NT2/D1 (cell line): ENCODE results near the gene TRPV5.

ENCODE experiments used
- DNase-seq: peaks from one replicate; pipeline ENCODE4 v3.0.0-alpha.2; 2011; ENCODE audit warnings: low read depth, low spot score
- H3K27me3 ChIP-seq: 2 replicates; pipeline ENCODE4 v1.6.0; 2011; ENCODE audit warnings: mild to moderate bottlenecking; ENCODE audit not compliant: insufficient read length, insufficient read depth
- H3K36me3 ChIP-seq: 2 replicates; pipeline ENCODE4 v1.6.1; 2011; ENCODE audit warnings: mild to moderate bottlenecking, low read length, mixed read lengths; ENCODE audit not compliant: insufficient read depth, insufficient read length
- H3K4me1 ChIP-seq: 2 replicates; pipeline ENCODE4 v1.5.1; 2011; ENCODE audit not compliant: insufficient read depth, insufficient read length
- H3K4me3 ChIP-seq: 2 replicates; pipeline ENCODE4 v1.5.1; 2011; ENCODE audit warnings: low read depth; ENCODE audit not compliant: insufficient read length
- H3K9ac ChIP-seq: 2 replicates; pipeline ENCODE4 v1.6.0; 2011; ENCODE audit warnings: low read depth; ENCODE audit not compliant: insufficient read length
- H3K9me3 ChIP-seq: 2 replicates; pipeline ENCODE4 v1.5.1; 2011; ENCODE audit warnings: mild to moderate bottlenecking, low read length; ENCODE audit not compliant: insufficient read depth
- SUZ12 ChIP-seq: IDR thresholded peaks from 2 replicates; pipeline ENCODE4 v1.6.1; 2011; ENCODE audit not compliant: insufficient read length, insufficient read depth; ENCODE audit errors: extremely low read depth
- YY1 ChIP-seq: IDR thresholded peaks from 2 replicates; pipeline ENCODE4 v1.6.1; 2011; ENCODE audit not compliant: insufficient read length, insufficient read depth
- ZNF274 ChIP-seq: IDR thresholded peaks from 2 replicates; pipeline ENCODE4 v1.6.1; 2011; ENCODE audit warnings: mild to moderate bottlenecking, low read depth, low read length

TRPV5 gene

GRCh38 chr7:142863891-142864685 is 69.5 kb downstream of the TRPV5 start:
- Histone ChIP-seq H3K4me1 (peaks cover 9% of the 10 kb centered on the region), H3K27me3 (no peaks in the 10 kb centered on the region), H3K9ac (no peak overlapping the region), H3K9me3 (no peaks in the 10 kb centered on the region), H3K36me3 (no peaks in the 10 kb centered on the region), H3K4me3 (no peak overlapping the region)
- TF ChIP-seq ZNF274 (no peak), YY1 (no peak), SUZ12 (no peak)
- no peak for DNase-seq

- no peak for DNase-seq
- H3K9ac ChIP-seq, result no peak overlapping the region
- TF ChIP-seq ZNF274 (no peak), SUZ12 (no peak), YY1 (no peak)
Observed at GRCh38 chr7:142862786-142863400, 70.7 kb downstream of the TRPV5 start.

GRCh38 chr7:142862351-142862750 is 71.2 kb downstream of the TRPV5 start:
- Histone ChIP-seq H3K9ac (no peak overlapping the region), H3K4me3 (no peak overlapping the region), H3K27me3 (no peaks in the 10 kb centered on the region), H3K36me3 (no peaks in the 10 kb centered on the region), H3K9me3 (no peaks in the 10 kb centered on the region), H3K4me1 (peaks cover 9% of the 10 kb centered on the region)
- peak; percentile 16 for DNase-seq
- TF ChIP-seq YY1, result no peak
- TF ChIP-seq ZNF274, result no peak
- no peak for TF ChIP-seq SUZ12

More at GRCh38 chr7:142862786-142863400, 70.7 kb downstream of the TRPV5 start:
- H3K4me1 ChIP-seq, result peaks cover 9% of the 10 kb centered on the region
- no peaks in the 10 kb centered on the region for H3K36me3 ChIP-seq
- H3K27me3 ChIP-seq, result no peaks in the 10 kb centered on the region
- no peak overlapping the region for H3K4me3 ChIP-seq
- H3K9me3 ChIP-seq, result no peaks in the 10 kb centered on the region

GRCh38 chr7:142860968-142861367 is 72.6 kb downstream of the TRPV5 start:
- Histone ChIP-seq H3K9ac (no peak overlapping the region), H3K27me3 (peaks cover 6% of the 10 kb centered on the region), H3K9me3 (no peaks in the 10 kb centered on the region), H3K4me1 (peaks cover 7% of the 10 kb centered on the region), H3K4me3 (no peak overlapping the region), H3K36me3 (no peaks in the 10 kb centered on the region)
- DNase-seq, result no peak
- no peak for TF ChIP-seq SUZ12
- TF ChIP-seq ZNF274, result no peak
- no peak for TF ChIP-seq YY1

GRCh38 chr7:142859829-142860228 is 73.7 kb downstream of the TRPV5 start:
- Histone ChIP-seq H3K4me1 (peaks cover 7% of the 10 kb centered on the region), H3K9me3 (no peaks in the 10 kb centered on the region), H3K4me3 (no peak overlapping the region), H3K9ac (no peak overlapping the region), H3K36me3 (no peaks in the 10 kb centered on the region), H3K27me3 (peaks cover 16% of the 10 kb centered on the region)
- DNase-seq, result no peak
- no peak for TF ChIP-seq YY1

GRCh38 chr7:142859411-142859810 is 74.1 kb downstream of the TRPV5 start:
- Histone ChIP-seq H3K4me1 (peaks cover 7% of the 10 kb centered on the region), H3K9ac (no peak overlapping the region), H3K9me3 (no peaks in the 10 kb centered on the region), H3K27me3 (peaks cover 16% of the 10 kb centered on the region), H3K4me3 (no peak overlapping the region), H3K36me3 (no peaks in the 10 kb centered on the region)
- DNase-seq, result no peak
- no peak for TF ChIP-seq ZNF274
